Adrenal gland (tissue), 5 donors: Measurements from ENCODE around the gene XPR1.

Source experiments
- POLR2A ChIP-seq, 2 donors: fragments of 450-650 bp; IDR thresholded peaks; one replicate each; pipeline ENCODE4 v1.6.1; 2017; ENCODE audit warnings: antibody characterized with exemption in 2 of 2, mild to moderate bottlenecking in 2 of 2, moderate library complexity in 1 of 2
- TF ChIP-seq, protein P1 (sequence below), 6 experiments: fragments of 450-650 bp in 4 of 6; fragments of 200-600 bp in 2 of 6; sonication (generic) in 1 of 6; IDR thresholded peaks; 1 replicate in 5 of 6; 2 replicates in 1 of 6; pipeline versions ENCODE4 v1.5.1 to v1.8.0; 2016 to 2021; ENCODE audit warnings: antibody characterized with exemption in 6 of 6, mild to moderate bottlenecking in 2 of 6, moderate library complexity in 1 of 6
- donor health status: DM: no; HTN: no; CAD: no.

DNA sequence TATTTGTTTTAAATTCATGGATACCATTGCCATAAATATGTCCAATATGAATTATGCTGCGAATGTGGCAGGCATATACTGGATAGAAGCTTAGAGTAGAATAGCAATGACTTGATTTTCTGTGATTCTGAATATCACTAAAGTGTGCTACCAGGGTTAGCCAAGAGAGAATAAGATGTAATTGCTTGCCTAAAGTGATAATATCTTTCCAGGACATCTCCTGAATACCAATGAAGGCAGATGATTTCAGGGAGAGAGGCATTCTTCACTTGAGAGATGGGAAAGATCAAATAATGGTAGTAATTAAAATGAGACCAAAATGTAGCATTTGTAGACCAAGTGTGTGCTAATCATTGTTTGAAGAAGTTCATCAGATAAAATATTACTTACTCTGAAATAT is 227.5 kb downstream of the XPR1 start:
- TF ChIP-seq, protein P1, sequence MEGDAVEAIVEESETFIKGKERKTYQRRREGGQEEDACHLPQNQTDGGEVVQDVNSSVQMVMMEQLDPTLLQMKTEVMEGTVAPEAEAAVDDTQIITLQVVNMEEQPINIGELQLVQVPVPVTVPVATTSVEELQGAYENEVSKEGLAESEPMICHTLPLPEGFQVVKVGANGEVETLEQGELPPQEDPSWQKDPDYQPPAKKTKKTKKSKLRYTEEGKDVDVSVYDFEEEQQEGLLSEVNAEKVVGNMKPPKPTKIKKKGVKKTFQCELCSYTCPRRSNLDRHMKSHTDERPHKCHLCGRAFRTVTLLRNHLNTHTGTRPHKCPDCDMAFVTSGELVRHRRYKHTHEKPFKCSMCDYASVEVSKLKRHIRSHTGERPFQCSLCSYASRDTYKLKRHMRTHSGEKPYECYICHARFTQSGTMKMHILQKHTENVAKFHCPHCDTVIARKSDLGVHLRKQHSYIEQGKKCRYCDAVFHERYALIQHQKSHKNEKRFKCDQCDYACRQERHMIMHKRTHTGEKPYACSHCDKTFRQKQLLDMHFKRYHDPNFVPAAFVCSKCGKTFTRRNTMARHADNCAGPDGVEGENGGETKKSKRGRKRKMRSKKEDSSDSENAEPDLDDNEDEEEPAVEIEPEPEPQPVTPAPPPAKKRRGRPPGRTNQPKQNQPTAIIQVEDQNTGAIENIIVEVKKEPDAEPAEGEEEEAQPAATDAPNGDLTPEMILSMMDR (IDR thresholded peaks at IDR 0.05): no peak
- no peak for TF ChIP-seq POLR2A (IDR thresholded peaks at IDR 0.05)
